ENCODE data around the gene SLC1A2.

GRCh38 chr11:35407041-35407440, 12.3 kb downstream of the SLC1A2 start:
- TF ChIP-seq ZFP3 (CRISPR knock-in tag; IDR thresholded peaks at IDR 0.05), result no peak
- TF ChIP-seq PATZ1 (CRISPR knock-in tag; IDR thresholded peaks at IDR 0.05; ENCODE audit: borderline replicate concordance), result no peak

Measured in SK-N-SH treated with all-trans-retinoic acid at 6 μM for 48 hours (cell line).